OCI-LY3 (cell line): ENCODE results near the gene ASIC3.
"Not testable (repeated sequence)": the region's sequence is repeated elsewhere in the genome, so short reads cannot be mapped to it uniquely, and the experiment has no call there.

Experiments
- EZH2phosphoT487 ChIP-seq: fragments of 200-600 bp; shearing (Covaris generic); IDR thresholded peaks from 2 replicates; pipeline ENCODE4 v1.6.1; 2018; ENCODE audit warnings: antibody characterized with exemption, mixed run types, low read depth
- TF ChIP-seq, protein P1 (sequence below): fragments of 200-600, 300-600 bp; sonication (generic); IDR thresholded peaks from 2 replicates; pipeline ENCODE4 v1.5.1; 2014; ENCODE audit warnings: antibody characterized with exemption, low read length, low read depth

GRCh38 chr7:151026771-151027727 is 21.3 kb upstream of the ASIC3 start:
- TF ChIP-seq, protein P1, sequence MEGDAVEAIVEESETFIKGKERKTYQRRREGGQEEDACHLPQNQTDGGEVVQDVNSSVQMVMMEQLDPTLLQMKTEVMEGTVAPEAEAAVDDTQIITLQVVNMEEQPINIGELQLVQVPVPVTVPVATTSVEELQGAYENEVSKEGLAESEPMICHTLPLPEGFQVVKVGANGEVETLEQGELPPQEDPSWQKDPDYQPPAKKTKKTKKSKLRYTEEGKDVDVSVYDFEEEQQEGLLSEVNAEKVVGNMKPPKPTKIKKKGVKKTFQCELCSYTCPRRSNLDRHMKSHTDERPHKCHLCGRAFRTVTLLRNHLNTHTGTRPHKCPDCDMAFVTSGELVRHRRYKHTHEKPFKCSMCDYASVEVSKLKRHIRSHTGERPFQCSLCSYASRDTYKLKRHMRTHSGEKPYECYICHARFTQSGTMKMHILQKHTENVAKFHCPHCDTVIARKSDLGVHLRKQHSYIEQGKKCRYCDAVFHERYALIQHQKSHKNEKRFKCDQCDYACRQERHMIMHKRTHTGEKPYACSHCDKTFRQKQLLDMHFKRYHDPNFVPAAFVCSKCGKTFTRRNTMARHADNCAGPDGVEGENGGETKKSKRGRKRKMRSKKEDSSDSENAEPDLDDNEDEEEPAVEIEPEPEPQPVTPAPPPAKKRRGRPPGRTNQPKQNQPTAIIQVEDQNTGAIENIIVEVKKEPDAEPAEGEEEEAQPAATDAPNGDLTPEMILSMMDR: not testable (repeated sequence)
- TF ChIP-seq EZH2phosphoT487: not testable (repeated sequence)
